ENCODE measurements around the gene TMSB15B.

GRCh38 chrX:103941201-103941975 lies 21.0 kb upstream of the TMSB15B start:
- TF ChIP-seq, protein P1, sequence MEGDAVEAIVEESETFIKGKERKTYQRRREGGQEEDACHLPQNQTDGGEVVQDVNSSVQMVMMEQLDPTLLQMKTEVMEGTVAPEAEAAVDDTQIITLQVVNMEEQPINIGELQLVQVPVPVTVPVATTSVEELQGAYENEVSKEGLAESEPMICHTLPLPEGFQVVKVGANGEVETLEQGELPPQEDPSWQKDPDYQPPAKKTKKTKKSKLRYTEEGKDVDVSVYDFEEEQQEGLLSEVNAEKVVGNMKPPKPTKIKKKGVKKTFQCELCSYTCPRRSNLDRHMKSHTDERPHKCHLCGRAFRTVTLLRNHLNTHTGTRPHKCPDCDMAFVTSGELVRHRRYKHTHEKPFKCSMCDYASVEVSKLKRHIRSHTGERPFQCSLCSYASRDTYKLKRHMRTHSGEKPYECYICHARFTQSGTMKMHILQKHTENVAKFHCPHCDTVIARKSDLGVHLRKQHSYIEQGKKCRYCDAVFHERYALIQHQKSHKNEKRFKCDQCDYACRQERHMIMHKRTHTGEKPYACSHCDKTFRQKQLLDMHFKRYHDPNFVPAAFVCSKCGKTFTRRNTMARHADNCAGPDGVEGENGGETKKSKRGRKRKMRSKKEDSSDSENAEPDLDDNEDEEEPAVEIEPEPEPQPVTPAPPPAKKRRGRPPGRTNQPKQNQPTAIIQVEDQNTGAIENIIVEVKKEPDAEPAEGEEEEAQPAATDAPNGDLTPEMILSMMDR (IDR thresholded peaks at IDR 0.05; ENCODE audit: poor library complexity, severe bottlenecking): no peak
- no peak for TF ChIP-seq EP300 (conservative IDR thresholded peaks at IDR 0.05; ENCODE audit: poor library complexity, severe bottlenecking)
- TF ChIP-seq POLR2AphosphoS5 (IDR thresholded peaks at IDR 0.05): no peak
- TF ChIP-seq TAF1 (IDR thresholded peaks at IDR 0.05; ENCODE audit: low read depth): no peak
- TF ChIP-seq SMC3 (conservative IDR thresholded peaks at IDR 0.05; ENCODE audit: poor library complexity): no peak
- TF ChIP-seq REST (IDR thresholded peaks at IDR 0.05; ENCODE audit: borderline replicate concordance): no peak
- TF ChIP-seq EZH2 (IDR thresholded peaks at IDR 0.05; ENCODE audit: borderline replicate concordance, insufficient read depth, low read length, poor library complexity, severe bottlenecking): no peak

Data from neural cell (in vitro differentiated cells).